Measurements from ENCODE around the gene SVOPL. TPM values are rescaled to one million over a fixed set of nuclear protein-coding genes. Genes with fewer than 3 reads are reported as not detected.
"Not testable (repeated sequence)": the region's sequence is repeated elsewhere in the genome, so short reads cannot be mapped to it uniquely, and the experiment has no call there.

The SVOPL gene
- total and polyA plus RNA-seq, 2 experiments from 2014 or later, result 2.3 to 4.5 TPM

DNA sequence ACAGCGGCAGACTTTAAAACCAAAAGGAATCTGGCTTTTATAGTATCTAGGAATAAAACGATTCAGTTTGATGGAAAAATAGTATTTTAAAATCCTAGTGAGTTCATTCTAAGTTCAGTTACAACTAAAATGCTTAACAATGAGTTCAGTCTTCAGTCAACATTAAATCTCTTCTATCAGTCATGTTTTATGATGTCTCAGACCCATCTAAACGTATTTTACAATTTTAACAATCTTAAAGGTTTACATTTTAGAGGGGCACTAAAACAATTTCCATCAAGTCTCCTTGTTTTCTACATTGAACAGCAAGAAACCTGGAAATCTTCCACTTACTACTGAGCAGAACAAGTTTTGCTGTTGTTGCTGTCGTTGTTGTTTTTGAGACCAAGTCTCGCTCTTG is 10.0 kb downstream of the SVOPL start:
- no peaks in the 10 kb centered on the region for H3K9me3 ChIP-seq (ENCODE audit: low read depth)
- no peaks in the 10 kb centered on the region for H3K27me3 ChIP-seq
- H3K36me3 ChIP-seq, result no peaks in the 10 kb centered on the region
- no peak for DNase-seq (ENCODE audit: low read depth in 1 of 2, low spot score in 1 of 2)
- no peak overlapping the region for H3K27ac ChIP-seq
- TF ChIP-seq, protein P1, sequence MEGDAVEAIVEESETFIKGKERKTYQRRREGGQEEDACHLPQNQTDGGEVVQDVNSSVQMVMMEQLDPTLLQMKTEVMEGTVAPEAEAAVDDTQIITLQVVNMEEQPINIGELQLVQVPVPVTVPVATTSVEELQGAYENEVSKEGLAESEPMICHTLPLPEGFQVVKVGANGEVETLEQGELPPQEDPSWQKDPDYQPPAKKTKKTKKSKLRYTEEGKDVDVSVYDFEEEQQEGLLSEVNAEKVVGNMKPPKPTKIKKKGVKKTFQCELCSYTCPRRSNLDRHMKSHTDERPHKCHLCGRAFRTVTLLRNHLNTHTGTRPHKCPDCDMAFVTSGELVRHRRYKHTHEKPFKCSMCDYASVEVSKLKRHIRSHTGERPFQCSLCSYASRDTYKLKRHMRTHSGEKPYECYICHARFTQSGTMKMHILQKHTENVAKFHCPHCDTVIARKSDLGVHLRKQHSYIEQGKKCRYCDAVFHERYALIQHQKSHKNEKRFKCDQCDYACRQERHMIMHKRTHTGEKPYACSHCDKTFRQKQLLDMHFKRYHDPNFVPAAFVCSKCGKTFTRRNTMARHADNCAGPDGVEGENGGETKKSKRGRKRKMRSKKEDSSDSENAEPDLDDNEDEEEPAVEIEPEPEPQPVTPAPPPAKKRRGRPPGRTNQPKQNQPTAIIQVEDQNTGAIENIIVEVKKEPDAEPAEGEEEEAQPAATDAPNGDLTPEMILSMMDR (IDR thresholded peaks at IDR 0.05; ENCODE audit: low read depth, low read length), result no peak
- no peak overlapping the region for H3K4me3 ChIP-seq
- H3K4me1 ChIP-seq (ENCODE audit: low read depth), result no peaks in the 10 kb centered on the region

DNA sequence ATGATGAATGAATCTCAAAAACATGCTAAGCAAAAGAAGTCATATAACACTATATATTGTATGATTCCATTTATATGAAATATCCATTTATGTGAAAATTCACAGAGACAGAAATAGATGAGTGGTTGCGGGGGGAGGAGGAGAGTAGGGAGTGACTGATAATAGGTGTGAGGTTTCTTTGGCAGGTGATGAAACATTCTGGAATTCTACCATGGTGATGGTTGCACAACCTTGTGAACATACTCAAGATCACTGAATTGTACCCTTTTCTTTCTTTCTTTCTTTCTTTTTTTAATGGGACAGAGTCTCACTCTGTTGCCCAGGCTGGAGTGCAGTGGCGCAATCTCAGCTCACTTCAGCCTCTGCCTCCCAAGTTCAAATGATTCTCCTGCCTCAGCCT is 10.7 kb downstream of the SVOPL start:
- H3K4me3 ChIP-seq, result no peak overlapping the region
- H3K36me3 ChIP-seq, result no peaks in the 10 kb centered on the region
- H3K27me3 ChIP-seq, result no peaks in the 10 kb centered on the region
- TF ChIP-seq, protein P1 (IDR thresholded peaks at IDR 0.05; ENCODE audit: low read depth, low read length), result no peak
- H3K9me3 ChIP-seq (ENCODE audit: low read depth), result no peaks in the 10 kb centered on the region
- no peaks in the 10 kb centered on the region for H3K4me1 ChIP-seq (ENCODE audit: low read depth)
- no peak overlapping the region for H3K27ac ChIP-seq
- DNase-seq (ENCODE audit: low read depth in 1 of 2, low spot score in 1 of 2), result no peak

DNA sequence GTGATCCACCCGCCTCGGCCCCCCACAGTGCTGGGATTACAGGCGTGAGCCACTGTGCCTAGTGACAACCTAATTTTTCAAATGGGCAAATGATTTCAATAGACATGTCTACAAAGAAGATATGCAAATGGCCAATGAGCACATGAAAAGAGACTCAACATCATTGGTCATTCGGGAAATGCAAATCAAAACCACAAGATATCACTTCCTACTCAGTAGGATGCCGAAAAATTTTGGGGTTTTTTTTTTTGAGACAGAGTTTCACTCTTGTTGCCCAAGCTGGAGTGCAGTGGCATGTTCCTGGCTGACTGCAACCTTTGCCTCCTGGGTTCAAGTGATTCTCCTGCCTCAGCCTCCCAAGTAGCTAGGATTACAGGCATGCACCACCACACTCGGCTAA is 13.1 kb downstream of the SVOPL start:
- not testable (repeated sequence) for H3K36me3 ChIP-seq; H3K27me3 ChIP-seq; H3K27ac ChIP-seq; H3K4me3 ChIP-seq; DNase-seq (ENCODE audit: low read depth in 1 of 2, low spot score in 1 of 2); H3K4me1 ChIP-seq (ENCODE audit: low read depth); H3K9me3 ChIP-seq (ENCODE audit: low read depth)

DNA sequence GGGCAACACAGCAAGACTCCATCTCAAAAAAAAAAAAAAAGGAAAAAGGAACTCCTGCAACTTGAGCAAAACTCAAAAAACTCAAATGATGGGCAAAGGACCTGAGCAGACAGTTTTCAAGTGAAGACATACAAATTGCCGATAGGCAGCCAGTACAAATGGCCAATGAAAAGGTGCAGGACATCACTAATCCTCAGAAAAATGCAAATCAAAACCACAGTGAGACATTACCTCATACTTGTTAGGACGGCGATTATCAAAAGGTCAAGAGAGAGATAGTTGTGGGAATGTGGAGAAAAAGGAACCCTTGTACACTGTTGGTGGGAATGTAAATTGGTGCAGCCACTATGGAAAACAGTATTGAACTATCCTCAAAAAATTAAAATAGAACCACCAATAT is 16.8 kb downstream of the SVOPL start:
- Histone ChIP-seq H3K36me3 (no peaks in the 10 kb centered on the region), H3K27me3 (no peaks in the 10 kb centered on the region), H3K4me1 (ENCODE audit: low read depth) (no peaks in the 10 kb centered on the region), H3K9me3 (ENCODE audit: low read depth) (no peaks in the 10 kb centered on the region), H3K4me3 (no peak overlapping the region), H3K27ac (no peak overlapping the region)
- no peak for DNase-seq (ENCODE audit: low read depth in 1 of 2, low spot score in 1 of 2)
- TF ChIP-seq, protein P1 (IDR thresholded peaks at IDR 0.05; ENCODE audit: low read depth, low read length), result no peak

DNA sequence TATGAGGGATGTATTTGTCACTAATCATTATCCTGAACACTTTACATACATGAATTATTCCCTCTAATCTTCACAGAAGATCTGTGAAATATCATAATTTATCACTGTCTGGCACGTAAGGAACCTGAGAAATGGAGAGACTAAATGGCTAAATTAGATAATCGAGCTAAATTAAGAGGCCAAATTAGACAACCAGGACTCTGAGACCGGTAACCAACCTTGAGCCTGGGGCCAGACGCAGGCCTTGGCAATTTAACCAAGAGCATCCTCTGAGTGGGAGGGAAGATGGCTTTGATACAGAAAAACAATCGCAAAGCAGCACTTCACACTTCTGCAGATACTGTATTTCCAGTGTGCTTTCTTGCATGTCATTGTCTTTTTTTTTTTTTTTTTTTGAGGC is 21.4 kb downstream of the SVOPL start:
- Histone ChIP-seq H3K27ac (no peak overlapping the region), H3K27me3 (no peaks in the 10 kb centered on the region), H3K9me3 (ENCODE audit: low read depth) (no peaks in the 10 kb centered on the region), H3K4me3 (no peak overlapping the region), H3K4me1 (ENCODE audit: low read depth) (no peaks in the 10 kb centered on the region), H3K36me3 (no peaks in the 10 kb centered on the region)
- TF ChIP-seq, protein P1 (IDR thresholded peaks at IDR 0.05; ENCODE audit: low read depth, low read length), result no peak
- no peak for DNase-seq (ENCODE audit: low read depth in 1 of 2, low spot score in 1 of 2)

DNA sequence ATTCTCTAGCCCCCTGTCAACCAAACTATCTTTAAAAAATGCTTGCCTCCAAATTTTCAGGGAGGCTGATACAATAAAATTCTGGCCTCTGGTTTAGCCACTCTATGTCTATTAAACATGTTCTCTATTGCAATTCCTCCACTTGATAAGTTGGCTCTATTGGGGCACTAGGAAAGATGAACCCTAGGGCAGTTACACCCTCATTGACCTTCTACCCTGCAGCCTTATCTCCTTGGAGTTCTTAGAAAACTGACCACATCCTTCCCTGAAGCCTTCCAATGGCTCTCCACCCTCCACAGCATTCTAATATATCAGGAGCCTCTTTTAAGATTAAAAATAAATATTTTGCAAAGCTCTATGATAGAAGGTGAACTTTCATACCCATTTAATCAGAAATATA is 30.6 kb downstream of the SVOPL start:
- Histone ChIP-seq H3K27me3 (no peaks in the 10 kb centered on the region), H3K36me3 (no peaks in the 10 kb centered on the region), H3K9me3 (ENCODE audit: low read depth) (no peaks in the 10 kb centered on the region), H3K27ac (no peak overlapping the region), H3K4me3 (no peak overlapping the region), H3K4me1 (ENCODE audit: low read depth) (peaks cover 23% of the 10 kb centered on the region)
- no peak for DNase-seq (ENCODE audit: low read depth in 1 of 2, low spot score in 1 of 2)
- TF ChIP-seq, protein P1 (IDR thresholded peaks at IDR 0.05; ENCODE audit: low read depth, low read length), result no peak

Measured in cardiac muscle cell (in vitro differentiated cells and primary cell).